Measurements from ENCODE around the gene RALGAPA1. TPM values are rescaled to one million over a fixed set of nuclear protein-coding genes. Genes with fewer than 3 reads are reported as not detected.

Gene RALGAPA1
- total and polyA plus RNA-seq, 2 of the 13 experiments (the other 11 are each of a cell fraction or from before 2014, with no cell fraction given): 65.0 to 89.2 TPM

DNA sequence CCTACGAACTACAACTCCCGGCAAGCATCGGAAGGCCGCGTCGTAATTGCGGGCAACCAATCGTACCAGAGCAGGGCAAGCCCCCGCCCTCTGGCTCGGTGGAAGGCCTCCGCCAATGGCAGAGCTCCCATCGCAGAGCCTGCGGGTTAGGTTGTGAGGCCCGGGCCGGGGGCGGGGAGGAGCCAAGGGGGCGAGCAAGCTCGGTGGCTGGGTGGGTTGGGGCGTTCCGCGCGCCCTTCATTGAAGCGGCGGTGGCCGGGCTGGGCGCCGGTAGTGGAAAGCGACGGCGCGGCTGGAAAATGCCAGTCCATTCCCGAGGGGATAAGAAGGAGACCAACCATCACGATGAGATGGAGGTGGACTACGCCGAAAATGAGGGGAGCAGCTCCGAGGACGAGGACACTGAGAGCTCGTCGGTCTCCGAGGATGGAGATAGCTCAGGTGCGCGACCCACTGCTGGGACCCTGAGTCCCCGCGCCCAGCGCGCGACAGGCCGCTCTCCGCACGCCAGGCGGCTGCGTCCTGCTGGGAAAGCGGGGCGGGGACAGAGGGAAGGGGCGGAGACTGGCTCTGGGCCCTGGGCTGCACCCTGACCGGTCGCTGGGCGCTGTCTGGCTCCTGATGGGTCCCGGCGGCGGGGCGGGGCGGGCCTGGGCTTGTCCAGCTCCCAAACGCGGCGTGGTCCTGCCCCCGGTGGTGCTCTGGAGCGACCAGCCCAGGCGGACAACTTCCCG, 17.3 kb upstream of the RALGAPA1 start, which contains the start of gene BRMS1L (continued):
- TF ChIP-seq, protein P1, sequence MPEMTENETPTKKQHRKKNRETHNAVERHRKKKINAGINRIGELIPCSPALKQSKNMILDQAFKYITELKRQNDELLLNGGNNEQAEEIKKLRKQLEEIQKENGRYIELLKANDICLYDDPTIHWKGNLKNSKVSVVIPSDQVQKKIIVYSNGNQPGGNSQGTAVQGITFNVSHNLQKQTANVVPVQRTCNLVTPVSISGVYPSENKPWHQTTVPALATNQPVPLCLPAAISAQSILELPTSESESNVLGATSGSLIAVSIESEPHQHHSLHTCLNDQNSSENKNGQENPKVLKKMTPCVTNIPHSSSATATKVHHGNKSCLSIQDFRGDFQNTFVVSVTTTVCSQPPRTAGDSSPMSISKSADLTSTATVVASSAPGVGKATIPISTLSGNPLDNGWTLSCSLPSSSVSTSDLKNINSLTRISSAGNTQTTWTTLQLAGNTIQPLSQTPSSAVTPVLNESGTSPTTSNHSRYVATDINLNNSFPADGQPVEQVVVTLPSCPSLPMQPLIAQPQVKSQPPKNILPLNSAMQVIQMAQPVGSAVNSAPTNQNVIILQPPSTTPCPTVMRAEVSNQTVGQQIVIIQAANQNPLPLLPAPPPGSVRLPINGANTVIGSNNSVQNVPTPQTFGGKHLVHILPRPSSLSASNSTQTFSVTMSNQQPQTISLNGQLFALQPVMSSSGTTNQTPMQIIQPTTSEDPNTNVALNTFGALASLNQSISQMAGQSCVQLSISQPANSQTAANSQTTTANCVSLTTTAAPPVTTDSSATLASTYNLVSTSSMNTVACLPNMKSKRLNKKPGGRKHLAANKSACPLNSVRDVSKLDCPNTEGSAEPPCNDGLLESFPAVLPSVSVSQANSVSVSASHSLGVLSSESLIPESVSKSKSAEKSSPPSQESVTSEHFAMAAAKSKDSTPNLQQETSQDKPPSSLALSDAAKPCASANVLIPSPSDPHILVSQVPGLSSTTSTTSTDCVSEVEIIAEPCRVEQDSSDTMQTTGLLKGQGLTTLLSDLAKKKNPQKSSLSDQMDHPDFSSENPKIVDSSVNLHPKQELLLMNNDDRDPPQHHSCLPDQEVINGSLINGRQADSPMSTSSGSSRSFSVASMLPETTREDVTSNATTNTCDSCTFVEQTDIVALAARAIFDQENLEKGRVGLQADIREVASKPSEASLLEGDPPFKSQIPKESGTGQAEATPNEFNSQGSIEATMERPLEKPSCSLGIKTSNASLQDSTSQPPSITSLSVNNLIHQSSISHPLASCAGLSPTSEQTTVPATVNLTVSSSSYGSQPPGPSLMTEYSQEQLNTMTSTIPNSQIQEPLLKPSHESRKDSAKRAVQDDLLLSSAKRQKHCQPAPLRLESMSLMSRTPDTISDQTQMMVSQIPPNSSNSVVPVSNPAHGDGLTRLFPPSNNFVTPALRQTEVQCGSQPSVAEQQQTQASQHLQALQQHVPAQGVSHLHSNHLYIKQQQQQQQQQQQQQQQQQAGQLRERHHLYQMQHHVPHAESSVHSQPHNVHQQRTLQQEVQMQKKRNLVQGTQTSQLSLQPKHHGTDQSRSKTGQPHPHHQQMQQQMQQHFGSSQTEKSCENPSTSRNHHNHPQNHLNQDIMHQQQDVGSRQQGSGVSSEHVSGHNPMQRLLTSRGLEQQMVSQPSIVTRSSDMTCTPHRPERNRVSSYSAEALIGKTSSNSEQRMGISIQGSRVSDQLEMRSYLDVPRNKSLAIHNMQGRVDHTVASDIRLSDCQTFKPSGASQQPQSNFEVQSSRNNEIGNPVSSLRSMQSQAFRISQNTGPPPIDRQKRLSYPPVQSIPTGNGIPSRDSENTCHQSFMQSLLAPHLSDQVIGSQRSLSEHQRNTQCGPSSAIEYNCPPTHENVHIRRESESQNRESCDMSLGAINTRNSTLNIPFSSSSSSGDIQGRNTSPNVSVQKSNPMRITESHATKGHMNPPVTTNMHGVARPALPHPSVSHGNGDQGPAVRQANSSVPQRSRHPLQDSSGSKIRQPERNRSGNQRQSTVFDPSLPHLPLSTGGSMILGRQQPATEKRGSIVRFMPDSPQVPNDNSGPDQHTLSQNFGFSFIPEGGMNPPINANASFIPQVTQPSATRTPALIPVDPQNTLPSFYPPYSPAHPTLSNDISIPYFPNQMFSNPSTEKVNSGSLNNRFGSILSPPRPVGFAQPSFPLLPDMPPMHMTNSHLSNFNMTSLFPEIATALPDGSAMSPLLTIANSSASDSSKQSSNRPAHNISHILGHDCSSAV (CRISPR knock-in tag; IDR thresholded peaks at IDR 0.05; ENCODE audit: borderline replicate concordance): peak; percentile 99; the same call in 1 of the 2 replicates
- TF ChIP-seq MIER2 (CRISPR knock-in tag; IDR thresholded peaks at IDR 0.05) (peak; percentile 89), ATM (IDR thresholded peaks at IDR 0.05; ENCODE audit: borderline replicate concordance) (no peak), SP1 (IDR thresholded peaks at IDR 0.05) (no peak), SP1 (CRISPR knock-in tag; IDR thresholded peaks at IDR 0.05) (peak; percentile 84), SSRP1 (CRISPR knock-in tag; IDR thresholded peaks at IDR 0.05) (peak; percentile 100), ZNF557 (CRISPR knock-in tag; IDR thresholded peaks at IDR 0.05) (peak; percentile 94), FOXK2 (IDR thresholded peaks at IDR 0.05) (0 out of 2 replicates have a peak, but pooled peaks have one; percentile 0), ASH2L (IDR thresholded peaks at IDR 0.05; ENCODE audit: insufficient read length, low read depth, low read length) (peak; percentile 99), CCAR2 (optimal IDR thresholded peaks at IDR 0.05; ENCODE audit: low read depth, low read length) (no peak), ZNF335 (CRISPR knock-in tag; IDR thresholded peaks at IDR 0.05) (peak; percentile 92), MEF2D (CRISPR knock-in tag; IDR thresholded peaks at IDR 0.05) (peak; percentile 96), ATRX (CRISPR knock-in tag; IDR thresholded peaks at IDR 0.05; ENCODE audit: borderline replicate concordance) (peak; percentile 94; the same call in 1 of the 2 replicates)
- TF ChIP-seq, protein P2, sequence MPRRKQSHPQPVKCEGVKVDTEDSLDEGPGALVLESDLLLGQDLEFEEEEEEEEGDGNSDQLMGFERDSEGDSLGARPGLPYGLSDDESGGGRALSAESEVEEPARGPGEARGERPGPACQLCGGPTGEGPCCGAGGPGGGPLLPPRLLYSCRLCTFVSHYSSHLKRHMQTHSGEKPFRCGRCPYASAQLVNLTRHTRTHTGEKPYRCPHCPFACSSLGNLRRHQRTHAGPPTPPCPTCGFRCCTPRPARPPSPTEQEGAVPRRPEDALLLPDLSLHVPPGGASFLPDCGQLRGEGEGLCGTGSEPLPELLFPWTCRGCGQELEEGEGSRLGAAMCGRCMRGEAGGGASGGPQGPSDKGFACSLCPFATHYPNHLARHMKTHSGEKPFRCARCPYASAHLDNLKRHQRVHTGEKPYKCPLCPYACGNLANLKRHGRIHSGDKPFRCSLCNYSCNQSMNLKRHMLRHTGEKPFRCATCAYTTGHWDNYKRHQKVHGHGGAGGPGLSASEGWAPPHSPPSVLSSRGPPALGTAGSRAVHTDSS (CRISPR knock-in tag; conservative IDR thresholded peaks at IDR 0.05): peak; percentile 4; the same call in 1 of the 2 replicates
- TF ChIP-seq, protein P3, sequence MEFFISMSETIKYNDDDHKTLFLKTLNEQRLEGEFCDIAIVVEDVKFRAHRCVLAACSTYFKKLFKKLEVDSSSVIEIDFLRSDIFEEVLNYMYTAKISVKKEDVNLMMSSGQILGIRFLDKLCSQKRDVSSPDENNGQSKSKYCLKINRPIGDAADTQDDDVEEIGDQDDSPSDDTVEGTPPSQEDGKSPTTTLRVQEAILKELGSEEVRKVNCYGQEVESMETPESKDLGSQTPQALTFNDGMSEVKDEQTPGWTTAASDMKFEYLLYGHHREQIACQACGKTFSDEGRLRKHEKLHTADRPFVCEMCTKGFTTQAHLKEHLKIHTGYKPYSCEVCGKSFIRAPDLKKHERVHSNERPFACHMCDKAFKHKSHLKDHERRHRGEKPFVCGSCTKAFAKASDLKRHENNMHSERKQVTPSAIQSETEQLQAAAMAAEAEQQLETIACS (CRISPR knock-in tag; IDR thresholded peaks at IDR 0.05): peak; percentile 64
- TF ChIP-seq, protein P4, sequence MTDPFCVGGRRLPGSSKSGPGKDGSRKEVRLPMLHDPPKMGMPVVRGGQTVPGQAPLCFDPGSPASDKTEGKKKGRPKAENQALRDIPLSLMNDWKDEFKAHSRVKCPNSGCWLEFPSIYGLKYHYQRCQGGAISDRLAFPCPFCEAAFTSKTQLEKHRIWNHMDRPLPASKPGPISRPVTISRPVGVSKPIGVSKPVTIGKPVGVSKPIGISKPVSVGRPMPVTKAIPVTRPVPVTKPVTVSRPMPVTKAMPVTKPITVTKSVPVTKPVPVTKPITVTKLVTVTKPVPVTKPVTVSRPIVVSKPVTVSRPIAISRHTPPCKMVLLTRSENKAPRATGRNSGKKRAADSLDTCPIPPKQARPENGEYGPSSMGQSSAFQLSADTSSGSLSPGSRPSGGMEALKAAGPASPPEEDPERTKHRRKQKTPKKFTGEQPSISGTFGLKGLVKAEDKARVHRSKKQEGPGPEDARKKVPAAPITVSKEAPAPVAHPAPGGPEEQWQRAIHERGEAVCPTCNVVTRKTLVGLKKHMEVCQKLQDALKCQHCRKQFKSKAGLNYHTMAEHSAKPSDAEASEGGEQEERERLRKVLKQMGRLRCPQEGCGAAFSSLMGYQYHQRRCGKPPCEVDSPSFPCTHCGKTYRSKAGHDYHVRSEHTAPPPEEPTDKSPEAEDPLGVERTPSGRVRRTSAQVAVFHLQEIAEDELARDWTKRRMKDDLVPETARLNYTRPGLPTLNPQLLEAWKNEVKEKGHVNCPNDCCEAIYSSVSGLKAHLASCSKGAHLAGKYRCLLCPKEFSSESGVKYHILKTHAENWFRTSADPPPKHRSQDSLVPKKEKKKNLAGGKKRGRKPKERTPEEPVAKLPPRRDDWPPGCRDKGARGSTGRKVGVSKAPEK (CRISPR knock-in tag; IDR thresholded peaks at IDR 0.05; ENCODE audit: borderline replicate concordance): peak; percentile 83; the same call in 1 of the 2 replicates
